Activated CD4-positive, alpha-beta T cell treated with anti-CD3 and anti-CD28 coated beads, Interleukin-2, amount 10 ng/mL, durations not matched to agents 24 days and 14 days (primary cell): ENCODE measurements around the gene MSL3B. TPM values are rescaled to one million over a fixed set of nuclear protein-coding genes. Genes with fewer than 3 reads are reported as not detected.

Experiments
- total RNA-seq: library from RNA; stranded (reverse); gene quantifications from 2 replicates; pipeline ENCODE4 v1.2.3, GENCODE V29; 2022

MSL3B gene

Other genes with a start within 250 kb of the MSL3B start
- not detected in 2 replicates for gene UGT1A10, start 231.9 kb downstream of the MSL3B start, total RNA-seq
- gene UGT1A9, start 196.5 kb downstream of the MSL3B start, total RNA-seq = not detected in 2 replicates
- not detected in 2 replicates for gene UGT1A7, start 186.5 kb downstream of the MSL3B start, total RNA-seq
- gene UGT1A6, start 175.5 kb downstream of the MSL3B start, total RNA-seq = not detected in 2 replicates
- gene UGT1A5, start 155.5 kb downstream of the MSL3B start, total RNA-seq = not detected in 2 replicates
- gene UGT1A4, start 149.7 kb downstream of the MSL3B start, total RNA-seq = not detected in 2 replicates
- gene UGT1A3, start 139.3 kb downstream of the MSL3B start, total RNA-seq = not detected in 2 replicates
- not detected in 2 replicates for gene UGT1A1, start 108.1 kb downstream of the MSL3B start, total RNA-seq
- not detected in 2 replicates for gene MROH2A, start 90.1 kb downstream of the MSL3B start, total RNA-seq
- gene HJURP, start 13.9 kb downstream of the MSL3B start, total RNA-seq = 41.5 and 45.6 TPM in 2 replicates
- gene TRPM8, start 49.0 kb upstream of the MSL3B start, total RNA-seq = not detected in 2 replicates
- gene SPP2, start 182.3 kb upstream of the MSL3B start, total RNA-seq = not detected in 2 replicates